Fibroblast of skin of back (primary cell): ENCODE measurements around the gene EMD.
"Not testable (repeated sequence)": the region's sequence is repeated elsewhere in the genome, so short reads cannot be mapped to it uniquely, and the experiment has no call there.

Experiments used
- DNase-seq: peaks from one replicate; pipeline ENCODE4 v3.0.0-alpha.2; 2013

Gene EMD

DNA sequence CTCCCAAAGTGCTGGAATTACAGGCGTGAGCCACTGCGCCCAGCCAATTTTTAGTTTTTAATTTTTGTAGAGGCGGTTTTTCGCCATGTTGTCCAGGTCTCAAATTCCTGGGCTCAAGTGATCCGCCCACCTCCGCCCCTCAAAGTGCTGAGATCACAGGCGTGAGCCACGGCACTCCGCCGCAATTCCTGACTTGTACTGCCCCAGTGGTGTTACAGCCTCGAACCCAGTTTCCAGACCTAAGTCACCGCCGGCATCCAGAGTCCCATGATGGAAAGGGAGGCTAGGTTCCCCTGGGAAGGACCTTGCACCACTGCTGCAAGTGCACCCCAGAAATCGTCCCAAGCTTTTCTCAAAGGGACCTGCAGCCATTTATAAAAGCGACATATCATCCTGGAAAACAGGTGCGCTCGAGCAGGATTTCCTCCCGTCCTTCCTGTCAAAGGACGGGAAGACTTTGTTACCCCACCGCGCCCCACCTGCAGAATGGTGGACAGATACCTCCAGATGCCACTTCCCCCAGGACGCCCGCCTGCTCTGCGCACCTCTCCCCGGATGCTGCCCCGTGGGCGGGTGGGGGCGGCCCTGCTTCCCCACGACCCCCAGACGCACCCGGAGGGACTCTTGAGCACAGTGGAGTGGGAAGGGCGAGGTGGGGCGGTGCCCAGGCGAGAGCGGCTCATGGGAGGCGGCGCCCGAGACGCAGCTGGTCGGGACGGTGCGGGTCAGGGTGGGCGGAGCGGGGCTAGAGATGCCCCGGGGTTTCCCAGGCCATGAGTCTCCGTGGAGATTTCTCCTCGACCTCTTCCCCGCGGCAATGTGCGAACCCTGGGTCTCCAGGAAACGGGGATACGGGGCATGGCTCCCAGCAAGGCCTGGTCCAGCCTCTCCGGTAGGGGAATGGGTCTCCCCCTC is 18.1 kb downstream of the EMD start:
- DNase-seq: peak; percentile 68

DNA sequence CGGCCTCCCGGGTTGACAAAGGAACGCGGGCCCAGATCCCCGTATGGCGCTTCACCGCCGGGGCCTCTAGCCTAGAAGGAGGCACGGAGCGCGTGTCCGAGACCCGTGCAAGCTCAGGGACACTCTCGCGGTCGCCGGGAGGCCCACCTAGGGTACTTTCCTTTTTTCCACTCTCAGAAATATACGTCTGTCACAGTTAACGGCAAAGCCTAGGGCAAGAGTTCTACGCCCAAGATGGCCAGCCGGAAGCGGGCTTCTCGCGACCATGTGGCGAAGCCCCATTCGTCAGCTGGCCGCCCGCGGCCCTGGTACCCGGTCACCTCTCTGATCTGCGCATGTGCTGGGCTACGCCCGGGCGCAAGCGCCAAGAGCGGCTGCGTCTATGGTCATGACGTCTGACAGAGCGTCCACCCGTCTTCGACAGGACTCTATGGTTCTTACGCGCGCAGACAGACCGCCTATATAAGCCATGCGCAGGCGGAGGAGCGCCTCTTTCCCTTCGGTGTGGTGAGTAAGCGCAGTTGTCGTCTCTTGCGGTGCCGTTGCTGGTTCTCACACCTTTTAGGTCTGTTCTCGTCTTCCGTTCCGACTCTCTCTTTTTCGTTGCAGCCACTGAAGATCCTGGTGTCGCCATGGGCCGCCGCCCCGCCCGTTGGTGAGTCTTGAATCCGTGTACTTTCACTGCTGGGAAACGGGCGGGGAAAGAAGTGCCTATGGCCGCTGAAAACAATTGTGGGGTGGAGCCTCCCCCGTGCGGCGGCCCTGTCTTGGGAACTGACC is 19.0 kb downstream of the EMD start, which contains the start of gene RPL10:
Gene RPL10, plus strand, starts transcription at position 490 of the 780 bp plus-strand sequence. Its CDS starts 143 bp downstream, at position 633.
- DNase-seq: peak; percentile 95

DNA sequence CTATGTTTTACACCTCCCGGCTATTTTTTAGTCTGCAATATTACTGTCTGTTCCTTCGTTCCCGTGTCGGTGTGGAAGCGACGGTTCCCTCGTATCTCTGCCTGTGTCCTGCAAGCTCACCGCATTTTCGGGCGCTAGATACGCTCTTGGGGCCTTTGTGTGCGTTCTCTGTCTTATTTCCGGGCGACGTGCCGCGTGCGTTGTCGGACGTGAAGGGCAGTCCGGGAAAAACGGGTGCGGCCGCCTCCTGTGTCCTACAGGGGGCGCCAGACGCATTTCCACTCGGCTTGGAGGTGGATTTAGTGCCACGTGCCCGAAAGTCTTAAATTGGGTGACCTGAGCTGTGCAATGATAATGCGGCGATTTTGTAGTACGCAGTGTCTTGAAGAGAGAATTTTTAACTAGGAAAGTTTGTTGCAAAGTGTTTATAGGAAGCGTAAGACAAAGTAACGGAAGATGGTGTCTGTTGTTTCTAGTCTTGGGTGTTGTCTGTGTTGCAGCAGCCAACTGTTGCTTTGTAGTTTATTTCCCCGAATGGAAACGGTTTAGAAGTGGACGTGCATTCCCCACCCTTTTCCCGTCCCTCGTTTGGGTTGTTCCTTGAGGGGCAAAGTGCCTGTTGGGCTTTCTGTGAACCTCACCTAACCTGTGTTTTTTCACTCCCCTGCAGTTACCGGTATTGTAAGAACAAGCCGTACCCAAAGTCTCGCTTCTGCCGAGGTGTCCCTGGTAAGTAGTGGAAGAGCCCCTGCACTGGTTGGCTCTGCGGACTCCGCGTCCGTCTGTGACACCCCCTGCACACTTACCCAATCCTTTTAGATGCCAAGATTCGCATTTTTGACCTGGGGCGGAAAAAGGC is 19.8 kb downstream of the EMD start:
- peak; percentile 78 for DNase-seq

DNA sequence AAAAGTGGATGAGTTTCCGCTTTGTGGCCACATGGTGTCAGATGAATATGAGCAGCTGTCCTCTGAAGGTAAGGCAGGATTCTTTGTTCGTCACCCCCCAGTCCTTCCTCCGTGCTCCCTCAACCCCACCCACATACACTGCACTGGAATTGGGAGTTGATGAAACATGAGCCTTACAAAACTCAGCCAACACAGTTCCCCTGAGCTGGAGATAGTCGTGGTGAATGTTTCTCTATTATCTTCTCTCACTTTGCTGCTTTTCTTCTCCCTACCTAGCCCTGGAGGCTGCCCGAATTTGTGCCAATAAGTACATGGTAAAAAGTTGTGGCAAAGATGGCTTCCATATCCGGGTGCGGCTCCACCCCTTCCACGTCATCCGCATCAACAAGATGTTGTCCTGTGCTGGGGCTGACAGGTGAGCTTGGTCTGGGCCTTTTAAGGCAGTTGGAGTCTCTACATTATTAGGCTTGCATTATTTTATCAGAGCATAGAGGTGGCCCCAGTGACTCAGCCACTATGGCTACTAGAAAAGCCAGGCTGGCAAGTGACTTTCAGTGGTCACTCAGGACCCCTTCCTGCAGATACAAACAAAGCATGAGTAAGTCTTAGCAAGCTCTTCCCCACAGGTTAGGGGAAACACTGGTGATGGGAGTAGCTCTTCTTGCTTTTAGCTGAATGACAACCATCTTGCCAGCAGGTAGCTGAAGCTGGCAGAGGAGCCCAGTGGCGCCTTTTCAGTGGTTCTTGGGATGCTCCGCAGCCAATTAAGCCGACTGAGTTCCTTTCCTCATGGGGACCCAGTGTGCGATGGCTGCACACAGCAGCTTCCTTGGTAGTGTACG is 20.7 kb downstream of the EMD start:
- DNase-seq: no peak

DNA sequence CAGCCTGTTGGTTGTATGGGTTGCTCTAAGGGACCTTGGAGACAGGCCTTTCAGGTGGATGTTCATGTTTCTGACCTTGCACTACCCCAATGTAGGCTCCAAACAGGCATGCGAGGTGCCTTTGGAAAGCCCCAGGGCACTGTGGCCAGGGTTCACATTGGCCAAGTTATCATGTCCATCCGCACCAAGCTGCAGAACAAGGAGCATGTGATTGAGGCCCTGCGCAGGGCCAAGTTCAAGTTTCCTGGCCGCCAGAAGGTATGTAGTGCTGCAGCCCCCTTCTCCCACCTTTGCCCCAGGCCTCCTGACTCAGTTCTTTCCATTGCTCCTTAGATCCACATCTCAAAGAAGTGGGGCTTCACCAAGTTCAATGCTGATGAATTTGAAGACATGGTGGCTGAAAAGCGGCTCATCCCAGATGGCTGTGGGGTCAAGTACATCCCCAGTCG is 21.3 kb downstream of the EMD start:
- not testable (repeated sequence) for DNase-seq

DNA sequence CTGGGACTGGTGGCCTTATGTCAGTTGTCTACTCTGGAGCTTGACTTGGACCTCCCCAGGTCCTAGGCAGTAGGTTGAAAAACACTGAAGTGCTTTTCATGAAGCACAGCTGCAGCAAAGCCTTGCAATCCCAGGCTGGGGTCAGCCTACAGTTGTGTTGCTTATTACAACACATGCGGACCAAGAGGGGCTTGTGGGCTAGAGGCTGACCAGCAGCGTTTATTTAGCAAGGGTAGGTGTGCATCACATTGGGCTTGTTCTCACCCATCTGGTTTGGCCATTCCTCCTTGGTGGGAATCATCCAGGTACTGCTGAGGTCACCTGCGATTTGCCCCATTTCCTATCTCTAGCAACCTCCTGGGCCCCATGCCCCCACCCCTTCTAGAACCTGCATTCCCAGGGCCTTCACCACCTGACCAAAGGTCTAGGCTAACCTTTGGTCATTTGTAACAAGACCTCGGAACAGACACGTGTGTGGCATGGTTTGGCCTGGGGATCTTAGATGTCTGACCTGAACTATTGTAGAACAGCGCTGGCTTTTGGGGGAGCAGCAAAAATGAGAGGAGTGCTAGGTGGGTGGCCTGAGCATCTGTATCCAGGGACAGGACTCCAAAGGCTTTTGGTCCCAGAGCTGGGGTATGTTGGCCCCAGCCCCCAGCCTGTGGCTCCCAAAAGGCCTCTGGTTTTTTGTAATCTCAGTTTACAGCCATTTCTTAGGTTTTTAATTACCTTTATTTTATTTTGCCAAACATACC is 22.1 kb downstream of the EMD start:
- peak; percentile 31 for DNase-seq

DNA sequence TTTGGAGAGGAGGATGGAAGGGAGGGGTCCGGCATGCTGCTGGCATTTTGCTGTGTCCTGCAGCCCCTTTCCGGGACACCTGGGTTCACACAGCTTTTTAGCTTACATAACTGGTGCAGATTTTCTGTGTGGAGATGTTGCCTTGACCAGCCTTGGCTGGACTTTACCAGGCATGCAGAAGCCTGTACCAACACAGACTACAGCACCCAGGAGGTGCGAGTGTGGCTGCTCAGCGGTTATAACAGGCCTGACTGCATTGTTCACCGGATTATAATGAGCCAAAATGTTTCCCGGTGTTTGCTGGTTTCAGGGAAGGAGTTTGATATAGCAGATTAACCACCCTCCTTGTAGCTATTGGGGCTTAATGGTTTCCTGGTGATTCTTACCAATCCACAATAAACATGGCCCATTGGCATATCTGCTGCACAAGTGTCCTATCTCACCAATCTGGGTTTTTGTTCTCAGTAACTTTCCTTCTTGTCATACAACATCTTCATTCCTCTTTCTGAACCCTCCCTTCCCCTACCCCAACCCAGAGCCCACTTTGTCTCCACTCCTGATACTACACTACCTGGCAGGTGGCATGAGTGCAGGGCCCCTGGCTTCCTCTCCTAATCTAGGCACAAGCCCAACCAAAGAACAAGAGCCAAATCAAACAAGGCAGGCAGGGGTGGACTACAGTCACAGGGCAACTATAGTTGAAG is 23.0 kb downstream of the EMD start:
- DNase-seq: no peak

DNA sequence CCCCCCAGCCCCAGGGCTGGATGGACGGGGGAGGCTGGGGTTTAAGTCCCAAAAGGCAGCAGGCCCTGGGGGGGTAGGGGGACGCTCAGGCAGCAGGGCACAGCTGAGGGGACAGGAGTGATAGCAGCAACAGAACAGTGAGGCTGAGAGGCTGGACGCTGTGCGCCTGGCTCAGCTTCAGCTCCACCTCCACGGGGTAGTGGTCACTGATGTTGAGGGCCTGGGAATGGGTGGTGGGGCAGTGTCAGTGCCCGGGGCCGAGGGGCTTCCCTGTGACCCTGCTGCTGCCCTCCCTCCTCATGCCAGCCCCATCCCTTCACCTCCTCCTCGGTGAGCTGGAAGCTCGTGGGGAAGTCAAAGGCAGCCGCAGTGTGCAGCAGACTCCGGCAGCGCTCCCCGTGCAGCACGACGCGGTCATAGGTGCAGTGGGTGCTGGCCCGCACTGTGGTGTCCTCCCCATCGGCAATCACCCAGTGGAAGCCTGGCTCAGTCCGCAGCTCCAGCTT is 23.6 kb downstream of the EMD start:
- DNase-seq: no peak

DNA sequence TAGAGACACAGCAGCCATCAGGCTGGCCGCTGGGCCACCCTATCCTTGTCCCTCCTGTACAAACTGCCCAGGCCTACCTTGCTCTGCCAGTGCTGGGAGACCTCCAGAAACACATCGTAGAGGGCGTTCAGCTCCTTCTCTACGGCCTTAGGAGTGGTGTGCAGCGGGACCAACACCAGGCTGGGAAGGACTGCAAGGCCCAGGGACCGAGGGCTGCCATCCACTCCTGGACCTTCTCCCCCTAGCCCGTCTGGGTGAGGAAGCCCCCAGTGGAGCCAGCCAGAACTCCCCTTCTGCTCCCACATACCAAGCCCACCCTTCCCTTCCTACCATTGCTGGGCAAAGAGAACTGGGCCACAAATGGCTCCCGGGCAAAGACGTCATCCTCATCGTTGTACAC is 24.1 kb downstream of the EMD start:
- DNase-seq: no peak

DNA sequence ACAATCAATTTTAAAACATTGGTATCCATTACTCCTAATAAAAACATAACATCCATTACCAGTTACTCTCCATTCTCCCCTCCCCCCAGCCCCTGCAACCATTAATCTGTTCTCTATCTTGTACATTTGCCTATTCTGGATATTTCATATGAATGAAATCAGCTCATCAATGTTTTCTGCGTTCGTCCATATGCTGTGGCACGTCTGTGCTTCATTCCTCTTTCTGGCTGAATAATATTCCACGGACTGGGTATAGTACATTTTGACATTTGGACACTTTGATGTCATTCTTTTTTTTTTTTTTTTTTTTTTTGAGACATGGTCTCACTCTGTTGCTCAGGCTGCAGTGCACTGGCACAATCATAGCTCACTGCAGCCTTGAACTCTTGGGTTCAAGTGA is 24.8 kb downstream of the EMD start:
- DNase-seq: no peak

DNA sequence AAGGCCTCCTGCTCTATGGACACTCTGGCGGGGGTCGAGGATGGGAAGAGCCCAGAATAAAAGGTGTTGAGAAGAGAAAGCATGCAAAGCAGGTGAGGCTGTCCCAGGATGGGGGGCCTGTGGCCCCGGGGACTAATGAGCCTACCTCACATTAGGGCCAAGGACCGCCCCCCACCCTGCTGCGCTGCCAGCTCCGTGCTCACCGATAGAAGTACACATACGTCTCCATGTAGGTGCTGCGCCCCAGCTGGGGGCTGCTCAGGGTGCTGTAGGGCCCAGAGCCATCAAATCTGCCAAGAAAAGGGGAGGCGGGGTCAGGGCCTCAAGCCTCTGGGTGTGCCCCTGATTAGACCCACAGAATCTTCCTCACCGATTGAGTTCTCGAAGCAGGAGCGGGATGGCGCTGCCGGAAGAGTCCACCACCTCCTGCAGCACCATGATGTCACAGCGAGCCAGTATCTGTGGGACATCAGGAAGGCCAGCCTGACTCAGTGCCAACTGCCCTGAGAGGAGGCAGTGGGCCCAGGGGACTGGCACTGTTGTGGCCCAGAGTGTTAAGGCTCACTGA is 25.6 kb downstream of the EMD start:
- no peak for DNase-seq

DNA sequence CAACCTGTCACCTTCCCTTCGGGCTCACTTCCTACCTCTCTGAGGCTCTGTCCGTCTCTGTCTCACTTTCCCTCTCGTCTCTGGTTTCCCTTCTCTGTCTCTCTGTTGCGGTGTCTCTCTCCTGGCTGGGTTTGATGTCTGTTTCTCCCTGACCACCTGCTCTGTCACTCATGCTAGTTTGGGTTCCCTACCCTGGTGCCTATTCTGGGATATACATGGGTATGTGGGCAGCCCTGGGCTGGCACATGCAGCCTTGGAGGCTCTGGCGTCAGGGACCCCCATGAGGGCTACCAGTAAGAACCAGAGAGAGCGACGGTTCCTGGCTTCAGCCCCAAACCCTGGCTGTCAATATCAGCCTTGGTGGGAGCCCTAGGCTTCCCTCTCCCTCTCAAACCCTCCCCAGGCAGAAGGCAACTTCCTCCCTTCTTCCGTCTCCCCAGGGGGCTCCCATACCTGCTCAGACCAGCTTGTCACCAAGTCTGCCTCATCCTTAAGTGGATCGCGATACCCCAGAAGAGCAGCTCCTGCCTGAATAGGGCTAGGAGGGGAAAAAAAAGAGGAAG is 29.6 kb downstream of the EMD start:
- DNase-seq: no peak

DNA sequence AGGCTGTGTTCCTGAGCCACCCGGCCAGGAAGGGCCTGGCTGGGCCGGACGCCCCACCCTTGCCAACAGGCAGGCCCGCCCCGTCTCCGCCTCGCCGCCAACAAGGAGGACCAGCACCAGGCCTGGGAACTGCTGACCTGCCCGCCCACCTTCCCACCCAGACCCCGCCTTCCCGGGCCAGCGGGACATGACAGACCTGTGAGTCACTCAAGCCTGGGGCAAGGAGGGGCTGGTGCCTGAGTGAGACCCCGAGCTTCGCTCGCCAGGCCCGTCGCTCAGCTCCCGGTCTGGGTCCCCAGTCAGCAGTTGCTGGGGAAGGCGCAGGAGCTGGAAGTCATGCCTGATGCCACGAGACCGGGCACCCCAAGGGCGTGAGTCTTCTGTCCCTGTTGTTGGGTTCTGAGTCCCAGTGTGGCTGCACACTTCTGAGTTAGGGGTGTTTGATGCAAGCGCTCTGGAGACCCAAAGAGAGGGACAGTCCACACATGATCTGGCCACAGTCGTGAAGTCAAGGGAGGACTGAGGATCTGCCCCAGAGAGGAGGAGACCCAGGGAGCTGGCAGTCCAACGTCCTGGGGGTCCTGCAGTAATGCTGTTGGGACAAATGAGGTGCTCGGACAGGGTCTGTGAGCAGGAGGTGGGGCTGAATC is 30.3 kb downstream of the EMD start, which contains the start of gene DNASE1L1:
Gene DNASE1L1, minus strand, starts transcription at position 33 of the 650 bp plus-strand sequence. CDS start 3,686 bp downstream, outside the sequence.
- peak; percentile 90 for DNase-seq

DNA sequence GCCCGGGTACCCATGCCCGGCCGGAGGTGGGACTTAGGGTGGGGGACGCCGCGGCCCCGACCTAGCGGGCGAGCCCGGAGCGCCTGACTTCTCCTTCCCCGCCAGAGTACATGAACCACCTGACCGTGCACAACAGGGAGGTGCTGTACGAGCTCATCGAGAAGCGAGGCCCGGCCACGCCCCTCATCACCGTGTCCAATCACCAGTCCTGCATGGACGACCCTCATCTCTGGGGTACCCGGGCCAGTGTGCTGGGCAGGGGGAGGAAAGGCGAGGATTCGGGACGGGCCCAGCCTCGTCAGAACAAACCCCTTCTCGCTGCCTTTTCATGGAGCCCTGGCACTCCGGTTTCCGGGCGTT is 32.9 kb downstream of the EMD start:
- peak; percentile 35 for DNase-seq

DNA sequence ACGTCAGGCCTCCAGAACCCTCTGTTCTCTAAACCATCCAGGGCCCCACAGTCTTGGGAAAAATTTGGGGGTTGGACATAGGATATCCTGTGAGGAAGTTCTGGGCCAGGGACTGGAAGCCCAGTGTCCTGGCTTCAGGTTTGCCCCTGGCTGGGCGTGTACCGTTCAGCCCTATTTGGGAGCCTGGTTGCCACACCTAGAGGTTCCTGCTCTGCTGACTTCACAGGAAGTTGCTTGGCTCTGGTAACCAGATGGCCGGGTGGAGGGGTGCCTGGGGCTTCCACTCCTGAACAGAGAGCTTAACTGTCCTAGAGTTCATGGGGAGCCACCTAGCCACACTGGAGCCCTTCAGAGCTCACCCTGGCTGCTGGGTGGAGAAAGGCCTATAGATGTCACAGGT is 33.4 kb downstream of the EMD start:
- DNase-seq: no peak

DNA sequence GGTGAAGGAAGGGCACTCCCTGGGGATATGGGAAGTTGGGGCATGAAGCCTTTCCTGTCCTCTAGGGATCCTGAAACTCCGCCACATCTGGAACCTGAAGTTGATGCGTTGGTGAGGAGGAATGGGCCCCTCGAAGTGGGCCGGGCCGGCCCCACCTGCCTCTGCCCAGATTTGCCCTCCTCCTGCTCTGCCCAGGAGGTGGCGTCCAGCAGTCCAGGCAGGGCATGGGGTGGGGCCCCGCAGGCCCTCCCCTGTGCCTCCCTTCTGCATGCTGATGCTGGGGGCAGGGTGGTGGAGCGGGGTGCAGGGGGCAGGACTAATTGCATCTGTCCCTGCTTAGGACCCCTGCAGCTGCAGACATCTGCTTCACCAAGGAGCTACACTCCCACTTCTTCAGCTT is 34.0 kb downstream of the EMD start:
- no peak for DNase-seq

DNA sequence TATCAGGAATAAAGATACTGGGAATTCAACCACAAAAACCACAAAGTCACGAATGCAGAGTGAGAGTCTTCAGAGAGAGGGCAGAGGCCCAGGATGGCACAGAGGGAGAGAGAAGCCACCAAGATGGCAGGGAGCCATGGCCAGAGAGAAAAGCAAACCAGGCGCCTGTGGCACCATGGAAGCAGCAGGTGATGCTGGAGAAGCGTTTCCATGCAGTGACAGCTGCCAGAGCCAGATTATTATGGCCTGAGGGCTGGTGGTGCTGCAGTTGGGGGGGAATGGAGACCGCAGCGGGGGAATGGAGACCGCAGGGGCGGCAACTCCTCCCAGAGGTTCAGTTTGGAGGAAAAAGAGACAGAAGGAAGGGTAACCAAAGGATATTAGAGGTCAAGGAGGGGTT is 38.1 kb downstream of the EMD start:
- no peak for DNase-seq

DNA sequence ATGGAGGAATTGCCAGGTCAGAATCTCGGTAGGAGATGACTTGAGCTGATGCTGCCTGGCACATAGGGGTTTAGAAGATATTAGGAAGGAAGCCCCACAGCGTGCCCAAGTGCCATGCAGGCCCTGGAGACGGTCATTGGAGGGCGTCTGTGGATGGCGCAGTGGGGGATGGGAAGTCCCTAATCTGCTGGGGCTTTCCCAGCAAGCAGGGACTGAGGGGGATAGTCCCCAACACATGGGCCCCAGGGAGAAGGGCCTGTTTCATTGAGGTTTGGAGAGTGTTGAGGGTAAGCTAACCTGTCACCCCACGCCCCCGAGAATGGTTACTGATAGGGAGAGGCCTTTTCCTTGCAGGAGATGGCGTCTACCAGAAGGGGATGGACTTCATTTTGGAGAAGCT is 40.1 kb downstream of the EMD start:
- no peak for DNase-seq
